Activated CD8-positive, alpha-beta memory T cell treated with anti-CD3 and anti-CD28 coated beads, Interleukin-2, amount 50 U/mL, for 1 hour (primary cell): ENCODE measurements around the gene OSBPL2.

Experiments used
- DNase-seq: peaks from one replicate; pipeline ENCODE4 v3.0.0-alpha.2; 2020; ENCODE audit errors: extremely low read depth

Gene OSBPL2

GRCh38 chr20:62301773-62302340 is 63.5 kb downstream of the OSBPL2 start:
- peak; percentile 58 for DNase-seq

- DNase-seq: peak; percentile 69
Measured at GRCh38 chr20:62302341-62303061, 64.2 kb downstream of the OSBPL2 start, which contains the start of gene ADRM1. Gene ADRM1 (plus strand): TSS chr20:62302997. CDS start chr20:62303569, 572 bp downstream.

- no peak for DNase-seq
Measured at GRCh38 chr20:62303062-62303339, 64.7 kb downstream of the OSBPL2 start.

GRCh38 chr20:62303340-62304226 is 65.3 kb downstream of the OSBPL2 start:
- DNase-seq: no peak

- DNase-seq: no peak
Measured at GRCh38 chr20:62304331-62305148, 66.2 kb downstream of the OSBPL2 start.

- no peak for DNase-seq
Measured at GRCh38 chr20:62305149-62305764, 66.9 kb downstream of the OSBPL2 start.

GRCh38 chr20:62305765-62306413 is 67.6 kb downstream of the OSBPL2 start:
- DNase-seq: no peak

GRCh38 chr20:62306414-62307187 is 68.3 kb downstream of the OSBPL2 start:
- DNase-seq: no peak

- no peak for DNase-seq
Measured at GRCh38 chr20:62307226-62308101, 69.1 kb downstream of the OSBPL2 start.

GRCh38 chr20:62308102-62308822 is 69.9 kb downstream of the OSBPL2 start:
- DNase-seq: no peak

GRCh38 chr20:62309198-62309944 is 71.0 kb downstream of the OSBPL2 start:
- no peak for DNase-seq

- no peak for DNase-seq
Measured at GRCh38 chr20:62309947-62310756, 71.8 kb downstream of the OSBPL2 start.

- no peak for DNase-seq
Measured at GRCh38 chr20:62310757-62311121, 72.4 kb downstream of the OSBPL2 start.

GRCh38 chr20:62311150-62311549 is 72.8 kb downstream of the OSBPL2 start:
- no peak for DNase-seq

GRCh38 chr20:62311832-62312661 is 73.7 kb downstream of the OSBPL2 start:
- DNase-seq: no peak

GRCh38 chr20:62312662-62312977 is 74.3 kb downstream of the OSBPL2 start:
- DNase-seq: no peak
